OCI-LY7 (cell line): ENCODE data around the gene TUBGCP6. TPM values are rescaled to one million over a fixed set of nuclear protein-coding genes. Genes with fewer than 3 reads are reported as not detected.
A peak's percentile ranks its signal among the peaks of the same experiment; 100 is the strongest.

Experiments used
- BruUV-seq: library from RNA; stranded (reverse); fragments of 400-500 nt; replicated peaks from 2 replicates; lab custom pipeline; 2021; lab: Mats Ljungman, UMichigan
- CTCF ChIA-PET: fragments of 300-600 bp; sonication (Branson Sonifier 250); formaldehyde crosslinking; loops from one replicate; lab custom pipeline; 2022; ENCODE audit warnings: antibody characterized with exemption; ENCODE audit not compliant: unreplicated experiment; lab: Charles Lee
- POLR2A ChIA-PET: fragments of 300-600 bp; sonication (Branson Sonifier 250); formaldehyde crosslinking; loops from one replicate; lab custom pipeline; 2022; ENCODE audit warnings: antibody characterized with exemption; lab: Charles Lee
- DNase-seq: peaks from one replicate; pipeline ENCODE4 v3.0.0-alpha.2; 2015; ENCODE audit warnings: low spot score
- H2AFZ ChIP-seq: fragments of 200-600 bp; sonication (generic), shearing (Covaris generic); 2 replicates; pipeline ENCODE4 v1.6.1; 2014; ENCODE audit warnings: mild to moderate bottlenecking, antibody characterized with exemption, low read length, moderate library complexity
- H3K27ac ChIP-seq: fragments of 200-600 bp; sonication (generic); 2 replicates; pipeline ENCODE4 v1.5.1; 2014; ENCODE audit warnings: mixed run types, low read depth, mild to moderate bottlenecking, moderate library complexity, low read length, inconsistent platforms; ENCODE audit not compliant: poor library complexity, severe bottlenecking
- H3K36me3 ChIP-seq: fragments of 200-600 bp; sonication (generic); 2 replicates; pipeline ENCODE4 v1.6.1; 2014; ENCODE audit warnings: mild to moderate bottlenecking, antibody characterized with exemption, low read length, moderate library complexity, mixed read lengths; ENCODE audit not compliant: insufficient read depth
- H3K4me1 ChIP-seq: fragments of 200-600 bp; sonication (generic); 2 replicates; pipeline ENCODE4 v1.5.1; 2014; ENCODE audit warnings: mild to moderate bottlenecking, low read length; ENCODE audit not compliant: insufficient read depth, poor library complexity, severe bottlenecking
- H3K4me2 ChIP-seq: fragments of 200-600 bp; sonication (generic); 2 replicates; pipeline ENCODE4 v1.6.1; 2014; ENCODE audit warnings: mild to moderate bottlenecking, low read length
- H3K4me3 ChIP-seq: fragments of 200-600 bp; sonication (generic); 2 replicates; pipeline ENCODE4 v1.5.1; 2014; ENCODE audit warnings: mild to moderate bottlenecking, low read depth, low read length; ENCODE audit not compliant: poor library complexity, severe bottlenecking
- H3K79me2 ChIP-seq: fragments of 200-600 bp; sonication (generic); 2 replicates; pipeline ENCODE4 v1.6.1; 2016; ENCODE audit warnings: low read depth, mild to moderate bottlenecking, low read length, moderate library complexity, mixed read lengths; ENCODE audit not compliant: insufficient read depth
- H3K9me2 ChIP-seq: fragments of 200-600 bp; sonication (generic); 2 replicates; pipeline ENCODE4 v1.6.1; 2016; ENCODE audit warnings: mild to moderate bottlenecking, low read length, mixed read lengths; ENCODE audit not compliant: insufficient read depth
- H3K9me3 ChIP-seq: fragments of 200-600 bp; sonication (generic); 2 replicates; pipeline ENCODE4 v1.6.1; 2014; ENCODE audit warnings: mild to moderate bottlenecking, mixed run types, low read length, mixed read lengths
- H4K20me1 ChIP-seq: fragments of 200-600 bp; sonication (generic); 2 replicates; pipeline ENCODE4 v1.6.1; 2014; ENCODE audit warnings: mild to moderate bottlenecking, antibody characterized with exemption, low read length, moderate library complexity, mixed read lengths; ENCODE audit not compliant: insufficient read depth
- CTCF ChIP-seq: fragments of 200-600 bp; sonication (generic); conservative IDR thresholded peaks from 2 replicates; pipeline ENCODE4 v1.5.1; 2014; ENCODE audit warnings: mild to moderate bottlenecking, antibody characterized with exemption, low read length, moderate library complexity, mixed read lengths
- EZH2phosphoT487 ChIP-seq: fragments of 200-600 bp; sonication (generic); IDR thresholded peaks from 2 replicates; pipeline ENCODE4 v1.6.1; 2018; ENCODE audit warnings: low read depth, borderline replicate concordance, mild to moderate bottlenecking, mixed run types, antibody characterized with exemption, low read length, moderate library complexity, mixed read lengths
- intact Hi-C: fragments of 100-400 bp; cut with micrococcal nuclease; formaldehyde crosslinking; loops from one replicate; pipeline ENCODE4 v1.10.0; 2022; ENCODE audit not compliant: unreplicated experiment
- total RNA-seq, 2 experiments: library from RNA; depleted of rRNA in 1 of 2; stranded (reverse); fragments of >200 nt in 1 of 2; shearing (Covaris generic) in 1 of 2; gene quantifications; 2 replicates each; pipeline ENCODE4 v1.2.3, GENCODE V29; 2014 to 2022

The TUBGCP6 gene
- total RNA-seq, 2 experiments from 2014 or later: 57.7 to 63.2 TPM

DNA sequence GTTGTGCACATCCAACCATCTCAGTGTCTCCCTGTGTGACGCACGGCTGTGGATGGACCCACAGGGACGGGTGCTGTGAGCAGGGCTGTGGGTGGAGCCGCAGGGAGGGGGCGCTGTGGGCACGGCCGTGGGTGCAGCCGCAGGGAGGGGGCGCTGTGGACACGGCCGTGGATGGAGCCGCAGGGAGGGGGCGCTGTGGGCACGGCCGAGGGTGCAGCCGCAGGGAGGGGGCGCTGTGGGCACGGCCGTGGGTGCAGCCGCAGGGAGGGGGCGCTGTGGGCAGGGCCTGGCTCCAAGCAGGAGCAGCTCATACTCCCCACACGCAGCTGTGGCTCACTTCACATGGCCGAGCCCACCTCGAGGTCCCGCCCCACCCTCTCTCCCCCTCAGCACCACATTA lies 31.3 kb upstream of the TUBGCP6 start:
- no peak for TF ChIP-seq EZH2phosphoT487
- TF ChIP-seq CTCF: peak; percentile 94
- Histone ChIP-seq H3K36me3 (peaks cover 16% of the 10 kb centered on the region; the same call in 1 of the 2 replicates), H3K4me2 (no peak overlapping the region), H3K4me1 (peaks cover 16% of the 10 kb centered on the region), H2AFZ (no peak overlapping the region), H3K9me2 (no peaks in the 10 kb centered on the region), H4K20me1 (no peaks in the 10 kb centered on the region), H3K27ac (peak overlapping the region; percentile 40), H3K79me2 (no peaks in the 10 kb centered on the region), H3K4me3 (no peak overlapping the region), H3K9me3 (peaks cover 5% of the 10 kb centered on the region; the same call in 1 of the 2 replicates)
- intact Hi-C loops: loop anchor here (1.0 to 2.0 kb wide), 3 partner anchors 43 to 66 kb away; partner anchors contain the start of gene DENND6B
- POLR2A ChIA-PET: interaction anchor here (0.5 to 1.1 kb wide), 6 partner anchors 8 to 416 kb away, joined by 3 to 5 read pairs (median 4); no protein-coding TSS in a partner anchor
- CTCF ChIA-PET: interaction anchor here (0.6 to 1.5 kb wide), 13 partner anchors 12 to 150 kb away, joined by 3 to 20 read pairs (median 6); partner anchors contain the start of gene TUBGCP6
- DNase-seq: peak; percentile 86
- BruUV-seq: no TSS peak

- Histone ChIP-seq H3K4me2 (no peak overlapping the region), H3K9me3 (peaks cover 5% of the 10 kb centered on the region; the same call in 1 of the 2 replicates), H3K79me2 (no peaks in the 10 kb centered on the region), H3K4me1 (peaks cover 23% of the 10 kb centered on the region), H4K20me1 (no peaks in the 10 kb centered on the region), H3K36me3 (peaks cover 16% of the 10 kb centered on the region; the same call in 1 of the 2 replicates), H2AFZ (no peak overlapping the region), H3K27ac (no peak overlapping the region), H3K9me2 (no peaks in the 10 kb centered on the region), H3K4me3 (no peak overlapping the region)
- no TSS peak for BruUV-seq
- TF ChIP-seq CTCF (no peak), EZH2phosphoT487 (no peak)
- POLR2A ChIA-PET: interaction anchor here (1.1 kb wide), 1 partner anchor 45 kb away, joined by 4 read pairs; no protein-coding TSS in a partner anchor
- intact Hi-C loops: loop anchor here (1.0 to 2.0 kb wide), 3 partner anchors 43 to 67 kb away; partner anchors contain the start of gene DENND6B
- no peak for DNase-seq
- CTCF ChIA-PET: interaction anchor here (1.0 to 1.5 kb wide), 4 partner anchors 13 to 52 kb away, joined by 3 to 20 read pairs (median 7); no protein-coding TSS in a partner anchor
These were observed 30.6 kb upstream of the TUBGCP6 start for GRCh38 chr22:50275181-50276055.
